ENCODE data around the gene SYTL4.

The SYTL4 gene

DNA sequence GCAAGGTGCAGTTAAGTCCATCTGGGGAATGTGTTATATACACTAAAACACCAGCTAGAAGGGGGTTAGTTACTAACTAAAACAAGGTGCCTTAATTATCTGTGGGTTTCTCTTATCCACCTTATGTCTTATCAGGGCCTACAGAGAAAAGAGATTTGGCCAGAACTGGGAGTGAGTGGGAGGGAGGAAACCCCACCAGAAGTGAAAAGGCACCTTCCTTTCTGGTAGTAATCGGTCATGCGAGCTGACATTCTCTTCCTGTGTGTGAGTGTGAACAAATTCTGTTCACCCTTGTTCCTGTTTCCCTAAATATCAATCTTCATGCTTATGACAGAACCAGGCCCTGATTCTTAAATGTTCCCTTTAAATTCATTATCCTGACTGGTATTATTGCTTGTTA is 44.4 kb downstream of the SYTL4 start:
- peak in 1 of 2 donors; percentile 36 for DNase-seq

DNA sequence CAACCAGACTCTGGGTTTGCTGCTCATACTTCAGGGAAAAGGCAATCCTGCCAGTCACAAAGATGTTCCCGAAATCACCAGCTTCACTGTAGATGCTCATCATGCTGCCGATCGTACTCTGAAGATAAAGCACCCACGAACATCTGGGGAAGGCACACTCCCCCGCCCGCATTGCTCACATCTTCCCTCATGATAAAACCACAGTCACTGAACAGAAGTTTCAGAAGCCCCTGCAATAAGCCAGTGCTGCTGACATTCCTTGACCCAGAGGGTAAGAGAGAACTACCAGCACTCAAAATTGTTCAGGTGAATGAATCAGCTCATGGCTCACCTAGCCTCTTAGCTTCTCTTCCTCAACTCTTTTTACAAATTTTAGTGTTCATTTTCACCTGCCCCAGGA is 44.8 kb downstream of the SYTL4 start:
- DNase-seq: peak in 1 of 2 donors; percentile 34

DNA sequence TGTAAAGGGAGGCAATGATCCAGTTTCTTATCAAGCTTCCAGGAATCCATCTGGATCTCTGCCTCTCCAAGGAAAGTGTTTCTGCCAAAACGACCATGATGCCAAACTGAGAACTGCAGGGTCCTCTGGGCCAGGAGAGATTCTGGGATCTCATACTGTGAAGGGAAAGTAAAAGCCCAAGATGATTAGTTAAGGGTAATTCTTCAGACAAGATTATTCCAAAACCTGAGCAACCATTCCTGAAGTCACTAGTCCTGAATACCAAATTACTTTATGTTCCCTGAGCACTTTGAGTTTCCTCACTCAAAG is 46.0 kb downstream of the SYTL4 start:
- DNase-seq: no peak

DNA sequence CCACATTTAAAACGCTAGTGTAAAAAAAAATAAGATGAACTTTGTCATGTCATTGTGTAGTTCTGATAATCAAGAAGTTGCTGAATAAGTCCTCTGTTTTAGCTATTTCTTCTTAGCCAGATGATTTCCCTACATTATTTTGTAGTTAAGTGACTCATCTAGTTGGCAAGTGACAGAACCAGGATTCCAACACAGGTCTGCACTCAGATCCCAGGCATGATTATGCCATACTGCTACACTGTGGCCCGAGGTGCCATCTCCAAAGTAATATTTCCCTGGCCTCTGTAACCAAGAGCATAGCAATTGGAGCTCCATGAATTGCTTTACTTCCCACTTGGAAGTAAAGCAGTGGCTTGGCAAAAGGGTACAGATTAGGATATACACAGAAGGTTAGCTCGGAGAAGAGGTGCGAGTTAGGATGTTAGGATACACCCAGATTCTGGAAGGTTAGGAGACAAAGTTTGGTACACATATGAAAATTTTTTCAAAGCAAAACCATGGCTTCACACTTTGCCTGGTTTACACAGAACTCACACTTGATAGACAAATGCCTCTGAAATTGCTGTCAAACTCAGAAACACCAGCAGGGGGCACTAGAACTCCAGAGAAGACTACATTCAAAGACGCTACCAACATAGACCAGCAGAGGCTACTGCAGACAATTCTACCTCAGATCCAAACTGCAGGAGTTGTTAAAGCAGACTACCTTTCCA is 46.5 kb downstream of the SYTL4 start:
- DNase-seq: peak; percentile 0 to 72

DNA sequence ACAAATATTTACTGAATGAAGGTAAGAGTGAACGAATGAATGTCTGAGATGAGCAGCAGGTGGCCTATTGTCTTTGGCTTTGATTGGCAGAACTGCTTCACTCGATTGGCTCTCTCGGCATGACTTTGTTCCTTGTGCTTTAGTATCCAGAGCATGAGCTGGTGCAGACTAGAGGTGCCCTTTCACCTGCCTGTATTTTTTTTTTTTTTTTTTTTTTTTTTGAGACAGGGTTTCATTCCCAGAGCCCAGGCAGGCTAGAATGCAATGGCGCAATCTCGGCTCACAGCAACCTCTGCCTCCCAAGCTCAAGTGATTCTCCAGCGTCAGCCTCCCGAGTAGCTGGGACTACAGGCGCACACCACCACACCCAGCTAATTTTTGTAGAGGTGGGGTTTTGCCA is 49.0 kb downstream of the SYTL4 start:
- no peak for DNase-seq

DNA sequence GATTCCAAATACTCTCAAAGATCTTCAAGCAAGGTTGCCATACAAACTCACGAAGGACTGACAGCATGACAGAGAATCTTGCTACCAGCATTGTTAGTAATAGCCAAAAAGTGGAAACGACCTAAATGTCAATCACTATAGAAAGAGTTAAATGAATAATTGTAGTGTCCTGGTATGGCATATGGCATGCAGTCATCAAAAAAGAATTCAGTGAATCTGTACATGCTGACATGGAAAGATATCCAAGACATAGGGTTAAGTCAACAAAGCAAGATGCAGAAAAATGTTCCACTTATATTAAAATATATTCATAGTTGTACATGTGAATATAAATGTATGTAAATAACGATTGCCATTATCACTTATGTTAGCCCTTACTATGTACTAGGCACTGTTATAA is 50.3 kb downstream of the SYTL4 start:
- DNase-seq: no peak

DNA sequence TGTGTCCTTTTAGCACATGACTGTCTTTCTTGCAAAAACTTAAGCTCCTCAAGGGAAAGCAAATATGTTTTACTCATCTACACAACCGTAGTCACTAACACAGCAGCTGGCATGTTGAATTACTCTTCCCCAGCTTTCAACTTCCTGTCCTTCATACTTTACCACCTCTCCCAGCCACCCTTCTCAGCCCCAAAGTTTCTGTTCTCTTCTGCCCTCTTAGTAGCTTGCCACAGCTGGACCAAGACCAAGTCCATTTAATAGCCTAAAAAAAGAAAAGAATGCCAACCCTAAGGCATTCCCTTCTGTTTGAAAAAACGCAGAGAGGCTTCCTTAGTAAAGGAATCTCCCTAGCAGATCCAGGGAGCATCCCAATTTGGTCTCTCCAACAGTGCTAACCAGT is 51.2 kb downstream of the SYTL4 start:
- DNase-seq: no peak

DNA sequence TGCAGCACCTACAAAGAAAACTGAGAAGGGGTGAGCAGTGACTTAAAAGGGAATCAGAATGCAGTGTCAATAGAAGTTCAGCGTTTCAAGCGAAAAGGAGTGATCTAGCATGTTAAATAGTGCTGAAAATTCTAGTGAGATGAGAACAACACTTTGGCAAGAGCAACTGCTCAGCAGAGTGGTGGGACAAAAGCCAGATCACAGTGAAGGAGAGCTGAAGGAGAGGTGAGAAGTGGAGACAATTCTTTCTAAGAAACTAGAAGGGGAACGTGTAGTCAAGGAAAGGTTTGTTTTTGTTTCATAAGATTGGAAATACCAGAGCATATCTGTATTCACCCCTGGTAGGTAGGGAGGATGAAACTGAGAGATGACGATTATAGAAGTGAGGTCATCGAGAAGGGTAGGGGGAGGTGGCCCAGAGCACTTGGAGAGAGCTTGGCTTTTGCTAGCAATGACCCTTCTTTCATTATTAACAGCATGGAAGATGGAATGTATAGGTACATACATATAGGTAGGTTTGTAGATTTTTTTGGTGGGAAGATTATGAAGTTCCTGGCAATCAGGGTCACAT is 54.2 kb downstream of the SYTL4 start:
- no peak for DNase-seq

DNA sequence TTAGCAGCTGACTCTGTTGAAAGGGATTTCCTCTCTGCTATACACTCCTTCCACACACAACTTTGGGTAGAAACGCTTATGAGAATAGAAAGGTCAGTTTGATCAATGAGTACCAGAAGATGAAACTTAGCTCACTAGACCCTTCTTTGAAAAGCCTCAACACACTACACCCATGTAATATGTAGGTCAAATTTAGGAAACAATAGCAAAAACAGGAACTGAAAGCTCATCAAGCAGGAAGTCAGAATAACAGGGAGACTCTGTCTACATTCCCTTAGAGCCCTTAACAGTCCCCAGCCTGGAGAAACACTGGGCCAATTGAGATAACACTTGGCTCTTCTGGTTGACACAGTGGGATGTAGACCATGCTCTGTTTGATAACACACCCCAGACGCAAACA is 57.2 kb downstream of the SYTL4 start:
- peak in 1 of 2 donors; percentile 6 for DNase-seq

DNA sequence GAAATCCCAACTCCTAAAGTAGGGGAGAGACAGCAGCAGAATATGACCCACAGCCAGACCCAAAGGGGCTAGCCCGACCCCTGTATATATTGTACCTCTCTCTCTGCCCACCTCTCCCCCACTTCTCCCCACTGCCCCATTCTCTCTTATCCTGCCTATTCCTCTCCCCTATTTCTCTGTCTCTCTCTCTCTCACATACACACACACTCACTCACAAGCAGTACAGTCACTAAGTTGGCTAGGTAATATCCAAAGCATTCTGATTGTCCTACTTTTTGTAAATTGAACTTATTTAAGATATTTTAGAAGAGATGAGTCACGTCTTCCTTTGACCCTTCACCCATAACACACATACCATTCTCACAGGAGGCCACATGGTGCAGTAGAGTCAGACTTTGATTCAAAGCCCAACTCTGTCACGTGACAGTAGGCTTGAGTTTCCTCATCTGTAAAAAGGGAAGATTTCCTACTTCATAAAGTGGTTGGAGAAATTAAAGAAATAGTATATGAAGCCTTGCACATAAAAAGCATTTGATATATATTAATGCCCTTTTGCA is 58.4 kb downstream of the SYTL4 start:
- no peak for DNase-seq

DNA sequence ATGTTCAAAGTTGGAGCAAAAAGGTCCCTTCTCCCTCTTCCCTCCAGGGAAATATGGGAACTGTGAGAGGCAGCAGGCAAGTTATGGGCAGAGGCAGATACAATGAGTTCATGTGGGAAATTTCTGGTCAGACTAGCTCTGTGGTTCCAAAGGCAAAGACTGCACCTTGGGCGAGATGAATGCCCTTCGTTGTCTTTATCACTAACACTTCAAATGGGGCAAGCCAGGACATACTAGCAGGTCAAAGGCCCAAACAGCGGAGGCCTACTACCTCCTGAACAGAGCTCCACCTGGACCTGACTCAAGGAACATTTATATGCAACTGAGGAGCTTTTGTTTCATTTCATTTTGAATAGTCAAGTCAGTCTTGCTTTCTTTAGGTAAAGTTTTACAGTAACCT is 59.0 kb downstream of the SYTL4 start:
- DNase-seq: no peak

DNA sequence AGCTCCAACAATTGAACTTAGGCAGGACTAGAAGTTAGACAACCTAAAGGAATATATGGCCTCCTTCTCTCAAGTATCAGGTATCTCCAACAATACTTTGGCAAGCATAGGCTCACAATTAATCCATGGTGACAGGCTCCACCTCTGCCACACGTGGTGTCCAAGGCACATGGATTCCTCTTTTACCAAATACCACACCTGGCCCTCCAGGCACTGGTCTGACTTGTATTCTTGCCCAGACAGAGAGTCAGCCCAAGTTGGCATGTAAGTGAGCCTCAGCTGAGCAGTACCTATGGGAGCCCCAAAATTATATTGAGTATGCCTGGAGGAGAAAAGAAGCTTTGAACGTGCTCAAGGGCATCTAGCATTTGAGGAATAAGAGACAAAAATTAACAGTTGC is 68.3 kb downstream of the SYTL4 start:
- DNase-seq: no peak

DNA sequence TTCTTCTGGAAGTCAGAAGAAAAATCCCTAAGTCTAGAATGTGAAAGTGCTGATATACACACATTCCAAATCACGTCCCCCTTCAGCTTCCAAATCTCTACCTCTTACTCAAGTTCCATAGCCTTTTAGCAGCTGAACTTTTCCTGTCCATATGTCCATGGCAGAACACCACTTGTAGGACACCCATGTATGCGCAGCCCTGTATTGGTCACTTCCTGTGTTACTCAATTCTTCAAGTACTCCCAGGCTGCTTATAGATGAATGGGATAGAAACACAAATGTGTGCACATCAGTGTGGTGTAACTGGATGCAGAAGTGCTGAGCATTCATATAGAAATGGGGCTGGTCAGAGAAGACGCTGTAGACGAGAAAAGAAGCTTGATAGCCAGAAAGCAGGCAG is 69.1 kb downstream of the SYTL4 start:
- DNase-seq: no peak

DNA sequence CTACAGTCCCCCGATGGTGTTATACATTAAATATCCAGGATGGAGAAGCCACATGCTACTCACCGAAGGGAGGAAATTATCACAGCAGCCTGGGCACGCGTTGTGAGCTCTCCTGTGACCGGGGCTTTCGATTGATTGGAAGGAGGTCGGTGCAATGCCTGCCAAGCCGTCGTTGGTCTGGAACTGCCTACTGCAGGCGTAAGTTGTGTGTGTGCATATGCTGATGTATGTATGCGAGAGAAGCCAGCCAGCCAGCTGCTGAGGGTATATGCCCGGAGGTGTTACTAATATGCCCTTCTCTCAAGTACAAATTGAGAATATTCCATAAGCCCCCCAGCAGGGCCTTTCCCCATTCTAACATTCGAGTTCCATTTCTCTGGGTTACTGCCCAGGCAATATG is 69.8 kb downstream of the SYTL4 start:
- DNase-seq: no peak

DNA sequence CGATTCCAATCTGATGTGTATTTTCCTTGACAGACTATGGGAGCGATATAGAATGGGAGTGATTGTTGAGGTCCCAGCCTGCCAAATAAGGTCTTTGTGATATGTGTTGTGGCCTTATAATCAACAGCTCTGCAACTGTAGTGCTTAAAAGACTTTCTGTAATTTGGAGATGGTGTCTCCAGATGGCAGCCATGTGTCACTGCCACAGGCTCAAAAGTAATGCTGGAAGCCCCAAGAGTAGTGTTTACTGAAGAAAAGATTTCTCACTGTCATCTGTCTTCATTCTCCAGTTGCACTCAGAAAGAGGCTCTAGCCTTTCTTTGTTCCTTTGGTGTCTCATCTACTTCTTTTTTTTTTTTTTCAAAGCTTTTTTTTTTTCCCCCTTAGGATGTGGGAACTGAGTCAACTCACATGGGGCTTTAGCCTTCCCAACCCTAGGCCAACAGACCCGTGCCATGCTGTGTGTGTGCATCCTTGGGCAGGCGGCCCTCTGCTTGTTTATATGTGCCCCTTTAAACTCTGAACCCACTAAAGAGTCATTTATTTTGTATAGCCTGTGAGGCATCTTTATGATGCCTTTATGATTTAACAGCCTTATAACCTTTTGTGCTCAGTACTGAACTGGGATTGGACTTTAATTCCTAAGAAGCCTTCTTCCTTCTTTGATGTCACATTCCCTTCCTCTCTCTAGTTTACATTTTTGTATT is 72.3 kb downstream of the SYTL4 start:
- no peak for DNase-seq

DNA sequence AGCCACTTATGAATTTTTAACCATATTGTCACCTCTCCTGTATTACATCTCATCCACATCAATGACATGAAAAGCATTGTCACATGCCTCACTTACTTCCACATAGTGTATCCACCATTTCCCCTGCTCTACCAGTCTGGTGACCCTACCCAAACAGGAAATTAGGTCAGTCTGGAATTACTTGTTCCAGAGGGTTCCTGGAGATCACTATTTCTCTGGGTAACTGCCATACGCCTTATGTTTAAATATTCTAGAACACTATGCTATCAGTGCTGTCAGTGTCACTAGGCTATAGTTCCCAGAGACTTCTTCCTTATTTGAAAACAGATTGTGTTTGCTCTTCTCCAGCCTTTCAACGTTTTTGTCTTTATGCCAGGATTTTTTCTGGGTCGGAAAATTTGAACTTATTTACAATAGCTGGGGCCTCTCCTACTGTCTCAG is 73.0 kb downstream of the SYTL4 start:
- DNase-seq: no peak

DNA sequence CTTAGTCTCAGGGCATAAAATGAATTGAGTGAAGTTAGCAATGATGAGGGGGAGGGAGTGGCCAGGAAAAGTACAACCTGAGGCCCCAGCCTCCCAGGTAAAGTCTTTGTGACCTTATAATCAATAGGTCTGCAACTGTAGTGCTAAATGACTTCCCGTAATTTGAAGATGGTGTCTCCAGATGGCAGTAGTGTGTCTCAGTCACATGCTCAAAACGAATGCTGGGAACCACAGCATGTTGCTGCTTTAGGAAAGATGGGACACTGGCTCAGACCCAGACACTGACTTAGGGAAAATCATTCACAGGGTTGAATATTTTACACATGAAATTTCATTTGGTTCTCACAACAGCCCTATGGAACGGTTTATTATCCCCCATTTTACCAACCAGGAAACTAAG is 77.7 kb downstream of the SYTL4 start:
- no peak for DNase-seq

DNA sequence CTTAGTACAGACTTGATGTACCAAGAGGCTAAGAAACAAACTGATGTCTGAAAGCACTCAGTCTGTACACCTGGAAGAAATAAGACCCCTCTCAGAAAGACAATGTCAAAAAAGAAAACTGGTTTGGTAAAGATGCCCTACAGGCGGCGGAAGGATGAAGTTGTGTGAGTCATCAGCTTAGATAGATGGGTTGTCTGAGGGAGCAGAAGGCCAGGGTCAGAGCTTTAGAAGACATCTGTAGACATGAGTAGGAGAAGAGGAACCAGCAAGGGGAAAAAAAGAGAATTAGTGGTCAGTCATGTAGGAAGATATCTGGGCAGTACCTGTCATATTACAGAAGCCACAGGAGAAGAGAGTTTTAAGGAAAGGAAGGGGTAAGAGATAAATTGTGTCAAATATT is 79.7 kb downstream of the SYTL4 start:
- DNase-seq: no peak

DNA sequence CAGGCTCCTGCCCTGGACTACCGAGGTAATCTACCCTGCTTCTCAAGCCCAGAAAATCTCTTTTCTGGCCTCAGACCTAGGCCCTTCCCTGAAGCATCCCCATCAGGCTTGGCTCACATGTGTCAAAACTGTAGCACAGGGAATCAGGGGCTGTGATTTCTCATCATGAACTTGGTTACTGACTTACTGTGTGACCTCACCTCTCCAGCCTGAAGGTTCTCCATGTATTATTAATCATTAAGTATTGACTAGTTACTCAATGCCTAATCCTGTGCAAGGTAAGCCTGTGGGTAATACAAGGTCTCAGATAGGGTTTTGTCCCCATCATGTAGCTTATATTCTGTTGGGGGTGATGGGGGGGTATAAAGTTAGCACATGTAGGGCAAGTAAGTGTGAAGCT is 81.1 kb downstream of the SYTL4 start:
- no peak for DNase-seq

DNA sequence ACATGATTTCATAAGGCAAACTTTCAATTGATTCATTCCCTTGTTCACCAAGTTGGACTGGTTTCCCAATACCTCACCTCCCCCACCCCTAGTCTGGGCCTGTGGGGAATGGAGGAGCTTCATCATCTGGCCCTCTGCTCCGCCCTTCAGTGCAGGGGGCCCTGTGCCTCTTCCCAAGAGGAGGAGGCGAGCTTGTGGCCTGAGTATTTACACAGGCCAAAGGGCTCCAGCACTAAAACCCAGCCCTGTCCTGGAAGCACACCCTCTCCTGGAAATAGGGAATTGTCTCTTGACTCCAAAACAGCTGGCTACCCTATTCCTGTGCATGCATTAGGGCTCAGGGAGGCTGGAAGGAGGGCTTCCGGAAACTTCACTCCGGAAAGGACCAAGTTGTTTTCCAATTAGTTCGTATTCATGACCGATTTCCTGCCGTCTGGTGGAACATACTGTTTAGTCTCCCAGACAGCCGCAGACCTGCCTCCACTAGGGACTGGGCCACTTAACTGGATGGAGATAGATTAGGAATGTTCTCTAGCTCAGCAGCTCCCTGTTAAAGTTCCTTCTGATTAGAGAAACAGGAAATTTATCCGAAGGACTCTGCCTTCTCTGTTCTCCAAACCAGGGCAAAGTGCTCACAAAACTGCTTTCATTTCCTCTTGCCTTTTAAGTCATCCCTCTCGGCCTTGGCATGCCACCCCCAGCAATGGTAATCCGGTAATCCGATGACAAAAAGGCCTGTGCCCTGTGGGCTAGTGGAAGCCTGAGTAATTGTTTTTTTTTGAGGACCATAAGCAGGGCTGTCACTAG is 82.2 kb downstream of the SYTL4 start:
- no peak for DNase-seq

DNA sequence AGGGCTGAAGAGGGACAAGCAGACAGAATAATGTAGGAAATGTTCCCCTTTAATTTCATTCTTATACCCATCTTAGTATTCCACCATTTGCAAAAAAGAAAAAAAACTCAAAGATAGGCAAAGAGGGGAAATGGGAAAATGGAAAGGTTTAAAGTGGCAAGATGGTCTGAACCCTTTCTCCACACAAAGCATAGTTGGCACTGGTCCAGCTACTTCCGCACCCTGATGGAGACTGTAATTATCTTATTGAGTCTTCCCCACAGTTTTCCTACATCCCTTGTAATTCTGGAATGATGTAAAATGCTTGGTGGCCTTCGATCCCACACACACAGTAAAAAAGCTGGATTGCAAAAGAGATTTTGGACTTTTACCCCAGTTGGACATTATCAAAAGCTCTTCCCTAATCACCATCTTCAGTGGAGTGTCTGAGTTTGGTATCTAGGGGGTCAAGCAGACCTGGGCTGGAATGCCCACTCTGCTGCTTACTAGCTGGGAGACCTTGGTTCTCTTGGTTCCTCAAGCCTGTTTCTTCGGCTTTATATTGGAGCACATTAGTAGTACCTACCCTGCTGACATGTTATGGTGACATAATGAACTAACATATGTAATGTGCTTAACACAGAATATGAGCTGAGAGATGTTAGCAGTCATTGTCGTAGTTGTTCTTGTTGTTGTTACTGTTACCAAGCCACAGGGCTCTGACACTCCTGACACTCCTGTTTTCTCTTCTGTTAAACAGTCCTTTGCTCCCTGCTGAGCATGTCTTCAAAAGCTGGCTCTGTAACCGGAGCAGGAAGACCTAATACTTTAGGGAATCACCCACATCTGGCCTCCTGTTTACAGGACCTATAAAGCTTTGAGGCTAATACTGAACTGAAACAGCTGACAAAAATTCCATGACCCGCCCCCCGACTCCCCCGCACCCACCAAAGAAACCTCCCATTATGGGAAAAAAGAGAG is 83.2 kb downstream of the SYTL4 start:
- no peak for DNase-seq

DNA sequence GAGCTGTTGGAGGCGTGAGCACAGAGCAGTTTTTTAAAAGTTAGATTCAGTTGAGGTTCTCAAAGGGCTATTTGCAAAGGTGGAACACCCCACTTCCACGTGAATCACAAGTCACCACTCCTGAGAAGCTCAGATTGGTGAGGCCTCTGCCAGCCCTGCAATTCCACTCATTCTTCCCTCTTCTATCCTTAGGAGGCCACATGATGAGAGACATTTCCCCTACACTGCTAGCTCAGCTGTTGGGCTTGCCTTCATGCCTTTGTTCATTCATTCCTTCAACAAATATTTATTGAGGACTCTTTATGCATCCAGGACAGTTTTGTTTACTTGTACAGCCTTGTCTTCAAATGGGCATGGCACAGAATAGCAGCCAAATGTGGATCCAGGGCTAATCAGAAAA is 84.2 kb downstream of the SYTL4 start:
- DNase-seq: no peak
